Measurements from ENCODE around the gene PWWP2B.
"Not testable (repeated sequence)": the region's sequence is repeated elsewhere in the genome, so short reads cannot be mapped to it uniquely, and the experiment has no call there.

Gene PWWP2B

DNA sequence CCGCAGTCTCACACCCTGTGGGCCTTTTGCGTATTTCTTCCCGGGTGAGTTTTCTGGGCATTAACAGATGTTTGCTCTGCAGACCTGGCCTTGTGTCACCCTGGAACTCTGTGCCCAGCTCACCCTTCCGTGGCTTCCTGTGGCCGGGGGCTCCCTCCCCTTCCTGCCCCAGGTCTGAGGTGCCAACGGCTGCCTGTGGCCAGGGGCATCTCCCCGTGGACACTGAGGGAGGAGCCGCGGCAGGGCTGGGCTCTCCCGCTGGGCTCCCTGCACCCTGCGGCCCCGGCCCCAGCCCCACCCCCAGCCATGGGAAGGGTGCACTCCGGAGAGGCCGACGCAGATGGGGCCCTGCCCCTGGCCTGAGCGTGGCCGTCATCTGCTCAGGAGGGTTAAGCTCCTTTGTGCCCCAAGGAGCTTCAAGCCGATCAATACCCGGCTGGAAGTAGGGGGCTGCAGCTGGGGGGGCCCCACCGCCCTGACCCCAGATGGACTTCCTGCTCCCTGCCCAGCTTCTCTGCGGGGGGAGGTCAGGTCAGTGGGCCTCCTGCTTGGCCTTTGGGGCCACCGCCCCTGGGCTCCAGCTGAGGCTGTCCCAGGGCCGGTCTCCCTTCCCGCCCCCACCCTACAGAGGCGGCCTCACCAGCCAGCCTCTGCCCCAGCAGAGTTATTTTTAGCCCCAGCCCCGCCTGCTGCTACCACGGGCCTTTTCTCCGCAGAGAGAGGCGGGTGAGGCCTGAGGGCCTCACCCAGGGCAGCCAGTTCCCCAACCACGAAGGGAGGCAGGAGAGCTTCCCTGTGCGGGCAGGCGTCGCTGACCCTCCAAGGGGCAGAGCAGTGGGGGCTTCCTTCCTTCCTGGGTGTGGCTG lies 24.2 kb downstream of the PWWP2B start:
- peak; percentile 33 for DNase-seq

GRCh38 chr10:132421847-132422751 lies 25.1 kb downstream of the PWWP2B start:
- DNase-seq = no peak

GRCh38 chr10:132422903-132423825 lies 26.2 kb downstream of the PWWP2B start:
- no peak for DNase-seq

DNA sequence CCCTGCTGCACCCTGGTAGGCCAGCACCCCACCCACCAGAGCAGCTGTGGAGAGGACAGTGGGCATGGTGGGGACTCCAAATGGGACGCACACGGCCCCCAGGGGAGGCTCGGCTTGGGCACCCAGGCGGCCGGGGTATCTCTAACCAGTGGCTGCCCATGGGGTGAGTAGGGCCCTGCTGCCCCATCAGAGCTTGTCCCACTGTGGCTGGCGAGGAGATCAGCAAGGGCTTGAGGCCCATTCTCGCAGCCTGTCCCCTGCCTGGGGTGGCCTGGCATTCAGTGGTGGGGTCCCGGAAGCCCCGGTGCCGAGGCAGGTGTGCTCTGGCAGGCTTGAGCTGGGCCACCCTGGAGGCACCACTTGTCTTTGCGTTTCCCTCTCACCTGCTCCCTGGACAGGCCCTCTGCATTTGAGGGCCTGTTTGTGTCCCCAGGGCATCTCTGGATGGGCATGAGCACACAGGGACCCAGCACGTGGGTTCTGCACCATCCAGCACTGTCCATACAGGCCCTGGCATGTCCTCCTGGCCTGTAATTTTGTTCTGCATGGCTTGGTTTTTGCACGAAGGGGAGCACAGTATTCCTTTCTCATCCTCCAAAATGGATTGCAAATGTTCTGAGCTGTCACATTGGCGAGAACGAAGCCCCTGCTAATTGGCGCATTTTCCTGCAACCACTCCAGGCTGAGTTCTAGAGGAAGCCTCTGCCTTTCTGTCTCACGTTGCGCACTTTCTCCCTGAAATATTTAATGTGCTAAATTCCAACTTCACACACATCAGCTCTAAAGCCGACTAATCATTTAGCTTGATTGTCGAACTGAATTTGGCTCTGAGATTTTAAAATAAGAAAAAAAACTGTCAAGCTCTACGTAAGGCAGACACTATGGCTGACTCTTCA lies 27.2 kb downstream of the PWWP2B start:
- no peak for DNase-seq

DNA sequence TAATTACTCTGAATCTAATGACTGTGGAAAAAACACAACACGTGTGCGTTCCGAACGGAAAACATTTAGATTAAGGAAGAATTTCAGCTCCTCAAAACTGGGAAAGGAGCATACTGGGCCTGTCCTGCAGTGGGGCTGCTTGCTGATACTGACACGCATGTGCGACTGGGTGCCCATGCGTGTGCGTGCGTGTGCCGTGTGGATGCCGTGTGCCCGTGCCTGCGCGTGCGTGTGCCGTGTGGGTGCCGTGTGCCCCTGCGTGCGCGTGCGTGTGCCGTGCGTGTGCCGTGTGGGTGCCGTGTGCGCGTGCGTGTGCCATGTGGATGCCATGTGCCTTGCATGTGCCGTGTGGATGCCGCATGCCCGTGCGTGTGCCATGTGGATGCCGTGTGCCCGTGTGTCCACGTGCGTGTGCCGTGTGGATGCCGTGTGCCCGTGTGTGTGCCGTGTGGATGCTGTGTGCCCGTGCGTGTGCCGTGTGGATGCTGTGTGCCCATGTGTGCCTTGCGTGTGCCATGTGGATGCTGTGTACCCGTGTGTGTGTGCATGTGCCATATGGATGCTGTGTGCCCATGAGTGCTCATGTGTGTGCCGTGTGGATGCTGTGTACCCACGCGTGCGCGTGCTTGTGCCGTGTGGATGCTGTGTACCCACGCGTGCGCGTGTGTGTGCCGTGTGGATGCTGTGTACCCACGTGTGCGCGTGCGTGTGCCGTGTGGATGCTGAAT lies 28.2 kb downstream of the PWWP2B start:
- no peak for DNase-seq

GRCh38 chr10:132425757-132426155 lies 28.8 kb downstream of the PWWP2B start:
- DNase-seq = no peak

DNA sequence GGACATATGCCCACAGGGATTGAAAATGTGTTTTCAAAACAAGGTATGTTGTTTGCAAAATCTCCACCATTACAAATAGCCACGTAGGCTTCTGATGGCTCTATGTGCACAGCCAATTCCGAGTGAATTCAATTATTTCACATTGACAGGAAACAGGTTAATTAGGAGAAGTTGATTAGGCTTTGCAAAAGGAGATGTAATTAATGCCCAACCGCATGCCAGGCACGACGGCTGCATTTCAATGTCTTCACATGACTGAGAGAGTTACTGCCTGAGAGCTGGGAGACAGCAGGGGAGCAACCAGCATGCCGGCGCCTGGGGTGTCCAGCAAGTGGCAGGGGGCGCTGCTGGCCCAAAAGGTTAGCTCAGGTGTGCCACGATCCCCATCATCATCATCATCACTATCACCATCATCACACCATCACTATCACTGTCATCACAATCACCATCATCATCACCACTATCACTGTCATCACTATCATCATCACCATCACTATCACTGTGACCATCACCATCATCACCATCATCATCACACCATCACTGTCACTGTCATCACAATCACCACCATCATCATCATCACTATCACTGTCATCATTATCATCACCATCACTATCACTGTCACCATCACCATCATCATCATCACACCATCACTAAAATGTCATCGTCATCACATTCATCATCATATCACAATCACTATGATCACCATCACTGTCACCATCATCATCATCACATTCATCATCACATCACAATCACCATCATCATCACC lies 30.2 kb downstream of the PWWP2B start:
- DNase-seq = no peak

- DNase-seq = no peak
Observed at GRCh38 chr10:132427939-132428367, 31.0 kb downstream of the PWWP2B start.

DNA sequence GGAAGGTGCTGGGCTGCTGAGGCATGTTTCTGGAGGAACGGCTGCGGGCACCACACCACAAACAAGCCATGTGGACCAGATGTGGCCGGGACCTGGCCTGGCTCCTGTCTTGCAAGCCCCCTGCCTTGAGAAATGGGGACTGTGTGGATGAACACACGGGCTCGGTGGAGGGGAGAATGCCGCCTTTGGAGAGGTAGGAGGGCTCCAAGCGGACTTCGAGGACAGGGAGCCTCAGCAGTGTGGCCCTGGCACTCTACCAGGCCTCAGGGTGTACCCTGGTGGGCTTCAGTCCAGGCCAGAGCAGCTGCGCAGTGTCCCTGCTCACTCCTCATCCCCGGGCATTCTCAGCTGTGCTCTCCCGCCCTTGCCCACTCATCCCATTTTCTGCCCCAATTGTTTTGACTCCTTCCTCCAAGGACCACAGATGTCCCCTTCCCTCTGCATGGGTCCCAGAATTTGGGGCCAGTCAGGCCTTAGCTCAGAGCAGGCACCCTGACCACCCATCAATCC lies 31.5 kb downstream of the PWWP2B start:
- no peak for DNase-seq

GRCh38 chr10:132429281-132430230 lies 32.6 kb downstream of the PWWP2B start:
- no peak for DNase-seq

- no peak for DNase-seq
Observed at GRCh38 chr10:132430231-132430743, 33.3 kb downstream of the PWWP2B start.

DNA sequence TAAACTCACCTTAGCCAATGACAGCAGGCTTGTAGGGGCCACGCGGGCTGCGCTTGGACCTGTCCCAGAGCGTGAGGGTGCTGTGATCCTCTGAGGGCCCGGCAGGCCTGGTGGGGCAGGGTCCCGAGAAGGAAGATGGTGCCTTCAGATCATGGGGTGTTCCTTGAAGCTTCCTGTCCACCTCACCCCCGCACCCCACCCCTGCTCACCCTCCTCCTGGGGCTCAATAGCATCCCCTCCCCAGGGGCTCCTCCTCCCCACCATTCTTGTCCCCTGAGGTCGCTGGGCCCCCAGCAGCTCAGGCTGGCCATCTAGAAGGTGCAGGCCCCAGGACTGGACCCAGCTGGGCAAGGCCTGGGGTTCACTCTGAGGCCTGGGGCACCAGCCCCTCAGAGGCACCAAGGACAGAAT lies 33.9 kb downstream of the PWWP2B start:
- DNase-seq = no peak

DNA sequence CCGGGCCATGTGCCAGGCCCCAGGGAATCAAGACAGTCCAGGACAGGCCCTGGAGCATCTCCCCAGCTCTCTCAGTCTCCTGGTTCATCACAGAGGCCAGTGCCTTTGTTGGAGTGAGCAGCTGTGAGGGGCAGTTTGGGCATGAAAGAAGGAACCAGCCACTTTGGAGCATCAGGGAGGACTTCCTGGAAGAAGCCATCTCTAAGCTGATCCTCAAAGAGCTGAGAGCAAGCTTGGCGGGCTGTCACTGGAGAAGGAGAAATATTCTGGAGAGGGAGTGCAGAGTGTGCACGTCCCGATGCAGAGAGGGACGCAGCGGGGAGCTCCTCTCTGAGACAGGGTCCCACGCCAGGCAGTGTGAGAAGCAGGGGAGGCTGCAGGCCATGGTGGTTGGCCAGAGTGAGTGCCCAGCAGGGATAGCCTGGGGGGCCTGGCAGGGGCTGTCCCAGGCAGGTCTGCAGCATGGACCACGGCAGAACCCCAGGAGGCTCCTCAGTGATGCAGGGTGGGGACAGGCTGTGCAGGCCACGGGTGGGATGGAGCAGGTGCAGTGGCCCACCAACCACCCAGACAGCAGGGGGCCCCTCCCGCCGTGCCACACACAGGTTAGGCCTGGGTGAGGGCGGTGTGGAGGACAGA lies 34.7 kb downstream of the PWWP2B start:
- no peak for DNase-seq

GRCh38 chr10:132432176-132432540 lies 35.2 kb downstream of the PWWP2B start:
- DNase-seq = no peak

DNA sequence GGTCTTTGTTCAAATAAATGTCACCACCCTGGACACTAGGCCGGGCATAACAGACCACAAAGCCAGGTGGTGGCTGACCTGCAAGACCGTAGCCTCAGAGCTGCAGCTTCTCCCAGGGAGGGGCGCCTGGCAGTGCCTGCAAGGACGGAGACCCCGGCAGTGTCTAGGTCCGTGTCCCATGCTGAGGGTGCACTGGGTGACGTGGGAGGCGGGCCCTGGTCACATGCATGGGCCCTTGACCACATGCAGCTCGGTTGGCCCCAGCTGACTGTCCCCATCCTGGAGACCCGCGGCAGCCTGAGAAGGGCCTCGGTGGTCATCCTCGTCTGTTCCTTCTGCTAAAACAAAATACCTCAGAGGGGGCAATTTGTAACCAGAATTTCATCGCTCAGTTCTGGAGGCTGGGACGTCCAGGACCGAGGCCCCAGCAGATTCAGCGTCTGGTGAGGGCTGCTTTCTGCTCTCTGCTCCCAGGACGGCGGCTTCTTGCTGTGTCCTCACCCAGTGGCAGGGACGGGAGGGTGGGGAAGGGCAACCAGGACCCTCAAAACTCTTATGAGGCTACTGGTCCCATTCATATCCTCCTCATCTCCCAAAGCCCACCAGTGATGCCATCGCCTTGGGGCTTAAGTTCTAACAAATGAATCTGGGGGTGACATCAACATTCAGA lies 36.8 kb downstream of the PWWP2B start:
- no peak for DNase-seq

DNA sequence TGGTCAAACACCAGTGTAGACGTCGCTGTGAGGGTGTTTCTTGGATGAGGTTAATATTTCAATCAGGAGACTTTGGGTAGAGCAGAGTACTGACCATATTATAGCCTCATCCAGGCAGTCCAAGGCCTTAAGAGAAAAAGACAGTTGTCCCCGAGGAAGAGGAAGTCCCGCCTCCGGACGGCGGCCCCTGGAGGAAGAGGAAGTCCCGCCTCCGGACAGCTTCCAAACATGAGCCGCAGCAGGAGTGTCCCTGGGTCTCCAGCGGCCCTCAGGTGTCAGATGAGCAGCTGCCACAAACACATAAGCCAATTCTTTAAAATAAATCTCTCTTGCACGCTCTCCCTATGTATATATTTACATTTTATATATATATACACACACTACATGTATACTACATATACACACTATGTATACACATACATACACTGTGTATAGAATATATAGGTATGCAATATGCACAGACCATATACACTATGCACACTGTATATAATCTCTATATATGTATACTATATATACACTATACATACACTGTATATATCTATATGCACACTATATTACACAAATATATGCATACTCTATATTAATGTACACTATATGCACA lies 37.5 kb downstream of the PWWP2B start:
- DNase-seq = no peak

DNA sequence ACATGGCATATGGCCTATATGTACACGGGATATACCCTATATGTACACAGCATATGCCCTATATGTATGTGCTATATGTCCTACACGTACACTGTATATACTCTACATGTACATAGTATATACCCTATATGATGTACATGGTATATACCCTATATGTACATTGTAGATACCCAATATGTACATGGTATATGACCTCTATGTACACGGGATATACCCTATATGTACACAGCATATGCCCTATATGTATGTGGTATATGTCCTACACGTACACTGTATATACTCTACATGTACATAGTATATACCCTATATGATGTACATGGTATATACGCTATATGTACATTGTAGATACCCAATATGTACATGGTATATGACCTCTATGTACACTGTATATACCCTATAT lies 38.3 kb downstream of the PWWP2B start:
- DNase-seq = not testable (repeated sequence)

Measured in EL (cell line).